HEK293 (cell line): ENCODE results near the gene SYNJ2.

ENCODE experiments used
- CTCF ChIA-PET: fragments of 350-600 bp; formaldehyde crosslinking; extraction: SDS; loops from one replicate; lab custom pipeline; 2021; ENCODE audit warnings: antibody characterized with exemption; lab: Yijun Ruan, JAX
- POLR2A ChIA-PET: fragments of 300-600 bp; formaldehyde crosslinking; extraction: SDS; loops from one replicate; lab custom pipeline; 2020; ENCODE audit warnings: antibody characterized with exemption, inconsistent platforms; lab: Yijun Ruan, JAX
- H3K27ac ChIP-seq: fragments of 200-500 bp; sonication (Bioruptor generic); 2 replicates; pipeline ENCODE4 v1.5.1; 2014; ENCODE audit warnings: low read depth, low read length, control low read depth, inconsistent platforms; ENCODE audit errors: extremely low read depth
- H3K36me3 ChIP-seq, 2 experiments: fragments of 200-500 bp in 1 of 2; sonication (Bioruptor generic) in 1 of 2; 1 replicate in 1 of 2; 2 replicates in 1 of 2; pipeline ENCODE4 v1.5.1; 2014 to 2017; ENCODE audit warnings: inconsistent platforms in 2 of 2, low read length in 2 of 2; ENCODE audit not compliant: control insufficient read depth in 2 of 2, insufficient read depth in 1 of 2
- H3K4me1 ChIP-seq: fragments of 200-500 bp; sonication (Bioruptor generic); 2 replicates; pipeline ENCODE4 v1.5.1; 2014; ENCODE audit warnings: mild to moderate bottlenecking, low read length, inconsistent platforms; ENCODE audit not compliant: control insufficient read depth, insufficient read depth
- H3K4me3 ChIP-seq: 2 replicates; pipeline ENCODE4 v1.5.1; 2011; ENCODE audit warnings: low read depth, mild to moderate bottlenecking, control low read depth, low read length, moderate library complexity
- H3K9me3 ChIP-seq: fragments of 200-500 bp; sonication (Bioruptor generic); 2 replicates; pipeline ENCODE4 v1.5.1; 2014; ENCODE audit warnings: low read depth, low read length, inconsistent platforms; ENCODE audit not compliant: control insufficient read depth, insufficient read depth
- BCL6B ChIP-seq: fragments of 450-650 bp; formaldehyde crosslinking; IDR thresholded peaks from 2 replicates; pipeline ENCODE4 v1.5.1; 2017; ENCODE audit warnings: missing biosample characterization, missing genetic modification characterization
- KLF16 ChIP-seq: fragments of 450-650 bp; formaldehyde crosslinking; IDR thresholded peaks from 2 replicates; pipeline ENCODE4 v1.5.1; 2017; ENCODE audit warnings: missing biosample characterization, missing genetic modification characterization
- KLF17 ChIP-seq: fragments of 450-650 bp; formaldehyde crosslinking; IDR thresholded peaks from 2 replicates; pipeline ENCODE4 v1.5.1; 2016; ENCODE audit warnings: missing biosample characterization, missing genetic modification characterization
- MYNN ChIP-seq: fragments of 450-650 bp; formaldehyde crosslinking; IDR thresholded peaks from 2 replicates; pipeline ENCODE4 v1.5.1; 2016; ENCODE audit warnings: missing biosample characterization, missing genetic modification characterization, borderline replicate concordance
- PRDM10 ChIP-seq: fragments of 450-650 bp; formaldehyde crosslinking; IDR thresholded peaks from 2 replicates; pipeline ENCODE4 v1.5.1; 2016; ENCODE audit warnings: missing biosample characterization, missing genetic modification characterization
- RBAK ChIP-seq: fragments of 450-650 bp; formaldehyde crosslinking; IDR thresholded peaks from 2 replicates; pipeline ENCODE4 v1.5.1; 2016; ENCODE audit warnings: missing biosample characterization, missing genetic modification characterization
- ZNF148 ChIP-seq: fragments of 450-650 bp; formaldehyde crosslinking; IDR thresholded peaks from 2 replicates; pipeline ENCODE4 v1.5.0; 2017; ENCODE audit warnings: missing biosample characterization, missing genetic modification characterization, borderline replicate concordance
- ZNF184 ChIP-seq: fragments of 450-650 bp; IDR thresholded peaks from 2 replicates; pipeline ENCODE4 v1.5.1; 2018; ENCODE audit warnings: missing biosample characterization, mild to moderate bottlenecking, missing genetic modification characterization
- ZNF214 ChIP-seq: fragments of 450-650 bp; formaldehyde crosslinking; IDR thresholded peaks from 2 replicates; pipeline ENCODE4 v1.5.1; 2017; ENCODE audit warnings: missing biosample characterization, mild to moderate bottlenecking, missing genetic modification characterization, borderline replicate concordance
- ZNF239 ChIP-seq: fragments of 450-650 bp; formaldehyde crosslinking; IDR thresholded peaks from 2 replicates; pipeline ENCODE4 v1.5.1; 2016; ENCODE audit warnings: missing biosample characterization, missing genetic modification characterization
- ZNF26 ChIP-seq: fragments of 450-650 bp; formaldehyde crosslinking; IDR thresholded peaks from 2 replicates; pipeline ENCODE4 v1.5.1; 2016; ENCODE audit warnings: missing biosample characterization, missing genetic modification characterization
- ZNF335 ChIP-seq: fragments of 450-650 bp; formaldehyde crosslinking; conservative IDR thresholded peaks from 2 replicates; pipeline ENCODE4 v1.5.1; 2016; ENCODE audit warnings: missing biosample characterization, missing genetic modification characterization
- ZNF398 ChIP-seq: fragments of 450-650 bp; formaldehyde crosslinking; IDR thresholded peaks from 2 replicates; pipeline ENCODE4 v1.5.1; 2017; ENCODE audit warnings: missing biosample characterization, missing genetic modification characterization
- ZNF404 ChIP-seq: fragments of 450-650 bp; formaldehyde crosslinking; IDR thresholded peaks from 2 replicates; pipeline ENCODE4 v1.5.1; 2017; ENCODE audit warnings: missing biosample characterization, missing genetic modification characterization
- ZNF416 ChIP-seq: fragments of 450-650 bp; formaldehyde crosslinking; IDR thresholded peaks from 2 replicates; pipeline ENCODE4 v1.5.1; 2016; ENCODE audit warnings: missing biosample characterization, missing genetic modification characterization
- ZNF768 ChIP-seq: fragments of 450-650 bp; formaldehyde crosslinking; IDR thresholded peaks from 2 replicates; pipeline ENCODE4 v1.5.1; 2018; ENCODE audit warnings: missing biosample characterization, mild to moderate bottlenecking, missing genetic modification characterization
- ZNF837 ChIP-seq: fragments of 450-650 bp; formaldehyde crosslinking; IDR thresholded peaks from 2 replicates; pipeline ENCODE4 v1.5.1; 2016; ENCODE audit warnings: missing biosample characterization, missing genetic modification characterization
- ZNF843 ChIP-seq: fragments of 450-650 bp; formaldehyde crosslinking; IDR thresholded peaks from 2 replicates; pipeline ENCODE4 v1.5.1; 2016; ENCODE audit warnings: missing biosample characterization, missing genetic modification characterization

Gene SYNJ2

GRCh38 chr6:157966589-157966977, 15.1 kb upstream of the SYNJ2 start (continued):
- TF ChIP-seq PRDM10 (tag by site-specific recombination) (no peak), ZNF398 (tag by site-specific recombination) (no peak)

- TF ChIP-seq ZNF404 (tag by site-specific recombination) (no peak), KLF16 (no peak), ZNF768 (tag by site-specific recombination) (no peak), ZNF26 (tag by site-specific recombination) (no peak), ZNF837 (no peak), RBAK (no peak), MYNN (no peak)
Measured at GRCh38 chr6:157967020-157967419, 14.6 kb upstream of the SYNJ2 start.

GRCh38 chr6:157967486-157967885, 14.2 kb upstream of the SYNJ2 start:
- H3K9me3 ChIP-seq = no peaks in the 10 kb centered on the region
- H3K4me1 ChIP-seq = no peaks in the 10 kb centered on the region
- H3K27ac ChIP-seq = no peak overlapping the region
- ChIA-PET CTCF (interaction anchor here (0.6 to 1.1 kb wide), 2 partner anchors 59 to 518 kb away, joined by 3 read pairs; no protein-coding TSS in a partner anchor), POLR2A (no interaction called here)
- H3K4me3 ChIP-seq = no peak overlapping the region
- no peaks in the 10 kb centered on the region for H3K36me3 ChIP-seq
- no peak for TF ChIP-seq ZNF148 (tag by site-specific recombination)
- no peak for TF ChIP-seq ZNF416 (tag by site-specific recombination)
- TF ChIP-seq ZNF843 (tag by site-specific recombination) = no peak
- TF ChIP-seq ZNF214 (tag by site-specific recombination) = no peak
- no peak for TF ChIP-seq ZNF335 (tag by site-specific recombination)
- no peak for TF ChIP-seq KLF17 (tag by site-specific recombination)
- no peak for TF ChIP-seq BCL6B (tag by site-specific recombination)
- no peak for TF ChIP-seq ZNF398 (tag by site-specific recombination)
- TF ChIP-seq ZNF239 (tag by site-specific recombination) = no peak
- no peak for TF ChIP-seq ZNF184

More at GRCh38 chr6:157967020-157967419, 14.6 kb upstream of the SYNJ2 start:
- no peaks in the 10 kb centered on the region for H3K4me1 ChIP-seq
- no peaks in the 10 kb centered on the region for H3K9me3 ChIP-seq
- CTCF ChIA-PET = interaction anchor here (0.6 kb wide), 1 partner anchor 627 kb away, joined by 3 read pairs; no protein-coding TSS in a partner anchor
- POLR2A ChIA-PET = no interaction called here
- H3K27ac ChIP-seq = no peak overlapping the region
- H3K36me3 ChIP-seq = no peaks in the 10 kb centered on the region
- H3K4me3 ChIP-seq = no peak overlapping the region
